ENCODE data around the gene TFEB.
A peak's percentile ranks its signal among the peaks of the same experiment; 100 is the strongest.

Gene TFEB

DNA sequence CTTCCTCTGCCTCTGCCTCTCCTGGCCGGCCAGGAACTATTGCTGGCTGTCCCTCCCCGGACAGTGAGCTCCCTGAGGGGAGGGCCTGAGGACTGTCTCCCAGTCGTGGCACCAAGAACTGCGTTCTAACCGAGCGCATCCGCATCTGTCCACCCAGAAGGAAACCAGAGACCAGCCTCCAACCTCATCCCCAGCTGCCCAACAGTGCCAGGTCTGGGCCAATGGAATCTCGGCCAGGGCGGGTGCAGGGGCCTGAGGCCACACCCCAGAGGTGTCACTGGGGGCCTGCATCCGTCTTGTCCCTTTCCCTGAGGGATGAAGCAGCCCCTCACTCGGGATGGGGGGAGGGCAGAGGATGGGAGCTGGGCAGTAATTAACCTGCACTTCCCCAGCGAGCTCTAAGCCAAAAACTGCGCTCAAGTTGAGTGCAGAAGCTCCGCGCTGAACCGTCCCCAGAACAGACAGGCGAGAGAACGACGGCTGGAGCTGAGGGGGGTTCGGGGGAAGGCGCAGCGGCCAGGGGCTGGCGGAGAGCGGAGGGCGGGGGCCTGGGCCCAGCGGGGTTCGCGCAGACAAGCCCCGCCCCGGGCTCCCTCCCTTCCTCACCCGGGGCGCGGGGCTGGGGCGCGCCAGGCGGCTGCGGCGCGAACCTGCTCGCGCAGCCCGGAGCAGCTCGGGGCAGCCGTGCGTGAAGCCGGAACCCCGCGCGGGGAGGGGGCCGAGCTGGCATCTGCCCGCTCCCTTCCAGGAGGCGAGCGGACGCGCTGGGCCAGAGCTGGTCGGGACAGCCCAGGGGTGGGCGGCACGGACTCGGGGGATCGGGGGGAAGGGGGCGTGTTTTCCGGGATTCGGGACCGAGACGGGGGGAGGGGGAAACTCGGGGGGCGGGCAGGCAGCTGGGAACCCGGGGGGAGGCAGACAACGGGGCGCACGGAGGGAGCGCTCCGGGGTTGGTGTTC lies 1.4 kb downstream of the TFEB start (continued):
- peak; percentile 92 for TF ChIP-seq GLIS2 (tag by site-specific recombination; IDR thresholded peaks at IDR 0.05)
- peak; percentile 61; the same call in 1 of the 2 replicates for TF ChIP-seq ZNF366 (tag by site-specific recombination; conservative IDR thresholded peaks at IDR 0.05)
- peak; percentile 50; the same call in 1 of the 2 replicates for TF ChIP-seq GLIS1 (tag by site-specific recombination; IDR thresholded peaks at IDR 0.05)
- no peak for TF ChIP-seq ZNF23 (tag by site-specific recombination; IDR thresholded peaks at IDR 0.05; ENCODE audit: borderline replicate concordance)
- TF ChIP-seq, protein P1, sequence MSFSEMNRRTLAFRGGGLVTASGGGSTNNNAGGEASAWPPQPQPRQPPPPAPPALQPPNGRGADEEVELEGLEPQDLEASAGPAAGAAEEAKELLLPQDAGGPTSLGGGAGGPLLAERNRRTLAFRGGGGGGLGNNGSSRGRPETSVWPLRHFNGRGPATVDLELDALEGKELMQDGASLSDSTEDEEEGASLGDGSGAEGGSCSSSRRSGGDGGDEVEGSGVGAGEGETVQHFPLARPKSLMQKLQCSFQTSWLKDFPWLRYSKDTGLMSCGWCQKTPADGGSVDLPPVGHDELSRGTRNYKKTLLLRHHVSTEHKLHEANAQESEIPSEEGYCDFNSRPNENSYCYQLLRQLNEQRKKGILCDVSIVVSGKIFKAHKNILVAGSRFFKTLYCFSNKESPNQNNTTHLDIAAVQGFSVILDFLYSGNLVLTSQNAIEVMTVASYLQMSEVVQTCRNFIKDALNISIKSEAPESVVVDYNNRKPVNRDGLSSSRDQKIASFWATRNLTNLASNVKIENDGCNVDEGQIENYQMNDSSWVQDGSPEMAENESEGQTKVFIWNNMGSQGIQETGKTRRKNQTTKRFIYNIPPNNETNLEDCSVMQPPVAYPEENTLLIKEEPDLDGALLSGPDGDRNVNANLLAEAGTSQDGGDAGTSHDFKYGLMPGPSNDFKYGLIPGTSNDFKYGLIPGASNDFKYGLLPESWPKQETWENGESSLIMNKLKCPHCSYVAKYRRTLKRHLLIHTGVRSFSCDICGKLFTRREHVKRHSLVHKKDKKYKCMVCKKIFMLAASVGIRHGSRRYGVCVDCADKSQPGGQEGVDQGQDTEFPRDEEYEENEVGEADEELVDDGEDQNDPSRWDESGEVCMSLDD (tag by site-specific recombination; IDR thresholded peaks at IDR 0.05) = 0 out of 2 replicates have a peak, but pooled peaks have one; percentile 42
- TF ChIP-seq ZBTB8A (tag by site-specific recombination; IDR thresholded peaks at IDR 0.05) = peak; percentile 57
- TF ChIP-seq, protein P2, sequence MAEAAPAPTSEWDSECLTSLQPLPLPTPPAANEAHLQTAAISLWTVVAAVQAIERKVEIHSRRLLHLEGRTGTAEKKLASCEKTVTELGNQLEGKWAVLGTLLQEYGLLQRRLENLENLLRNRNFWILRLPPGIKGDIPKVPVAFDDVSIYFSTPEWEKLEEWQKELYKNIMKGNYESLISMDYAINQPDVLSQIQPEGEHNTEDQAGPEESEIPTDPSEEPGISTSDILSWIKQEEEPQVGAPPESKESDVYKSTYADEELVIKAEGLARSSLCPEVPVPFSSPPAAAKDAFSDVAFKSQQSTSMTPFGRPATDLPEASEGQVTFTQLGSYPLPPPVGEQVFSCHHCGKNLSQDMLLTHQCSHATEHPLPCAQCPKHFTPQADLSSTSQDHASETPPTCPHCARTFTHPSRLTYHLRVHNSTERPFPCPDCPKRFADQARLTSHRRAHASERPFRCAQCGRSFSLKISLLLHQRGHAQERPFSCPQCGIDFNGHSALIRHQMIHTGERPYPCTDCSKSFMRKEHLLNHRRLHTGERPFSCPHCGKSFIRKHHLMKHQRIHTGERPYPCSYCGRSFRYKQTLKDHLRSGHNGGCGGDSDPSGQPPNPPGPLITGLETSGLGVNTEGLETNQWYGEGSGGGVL (tag by site-specific recombination; IDR thresholded peaks at IDR 0.05) = peak; percentile 93
- TF ChIP-seq ZNF341 (tag by site-specific recombination; IDR thresholded peaks at IDR 0.05; ENCODE audit: low read depth) = peak; percentile 86
- TF ChIP-seq, protein P3, sequence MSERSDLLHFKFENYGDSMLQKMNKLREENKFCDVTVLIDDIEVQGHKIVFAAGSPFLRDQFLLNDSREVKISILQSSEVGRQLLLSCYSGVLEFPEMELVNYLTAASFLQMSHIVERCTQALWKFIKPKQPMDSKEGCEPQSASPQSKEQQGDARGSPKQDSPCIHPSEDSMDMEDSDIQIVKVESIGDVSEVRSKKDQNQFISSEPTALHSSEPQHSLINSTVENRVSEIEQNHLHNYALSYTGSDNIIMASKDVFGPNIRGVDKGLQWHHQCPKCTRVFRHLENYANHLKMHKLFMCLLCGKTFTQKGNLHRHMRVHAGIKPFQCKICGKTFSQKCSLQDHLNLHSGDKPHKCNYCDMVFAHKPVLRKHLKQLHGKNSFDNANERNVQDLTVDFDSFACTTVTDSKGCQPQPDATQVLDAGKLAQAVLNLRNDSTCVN (tag by site-specific recombination; optimal IDR thresholded peaks at IDR 0.05) = peak; percentile 45
- no peak for TF ChIP-seq ZNF239 (tag by site-specific recombination; IDR thresholded peaks at IDR 0.05)
- no peak for TF ChIP-seq ZNF654 (tag by site-specific recombination; IDR thresholded peaks at IDR 0.05; ENCODE audit: low read depth)
- TF ChIP-seq, protein P4, sequence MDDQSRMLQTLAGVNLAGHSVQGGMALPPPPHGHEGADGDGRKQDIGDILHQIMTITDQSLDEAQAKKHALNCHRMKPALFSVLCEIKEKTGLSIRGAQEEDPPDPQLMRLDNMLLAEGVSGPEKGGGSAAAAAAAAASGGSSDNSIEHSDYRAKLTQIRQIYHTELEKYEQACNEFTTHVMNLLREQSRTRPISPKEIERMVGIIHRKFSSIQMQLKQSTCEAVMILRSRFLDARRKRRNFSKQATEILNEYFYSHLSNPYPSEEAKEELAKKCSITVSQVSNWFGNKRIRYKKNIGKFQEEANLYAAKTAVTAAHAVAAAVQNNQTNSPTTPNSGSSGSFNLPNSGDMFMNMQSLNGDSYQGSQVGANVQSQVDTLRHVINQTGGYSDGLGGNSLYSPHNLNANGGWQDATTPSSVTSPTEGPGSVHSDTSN (CRISPR knock-in tag; IDR thresholded peaks at IDR 0.05) = peak; percentile 36
- TF ChIP-seq ZSCAN30 (tag by site-specific recombination; IDR thresholded peaks at IDR 0.05) = peak; percentile 19; the same call in 1 of the 2 replicates
- peak; percentile 63 for TF ChIP-seq ZXDB (tag by site-specific recombination; IDR thresholded peaks at IDR 0.05)

DNA sequence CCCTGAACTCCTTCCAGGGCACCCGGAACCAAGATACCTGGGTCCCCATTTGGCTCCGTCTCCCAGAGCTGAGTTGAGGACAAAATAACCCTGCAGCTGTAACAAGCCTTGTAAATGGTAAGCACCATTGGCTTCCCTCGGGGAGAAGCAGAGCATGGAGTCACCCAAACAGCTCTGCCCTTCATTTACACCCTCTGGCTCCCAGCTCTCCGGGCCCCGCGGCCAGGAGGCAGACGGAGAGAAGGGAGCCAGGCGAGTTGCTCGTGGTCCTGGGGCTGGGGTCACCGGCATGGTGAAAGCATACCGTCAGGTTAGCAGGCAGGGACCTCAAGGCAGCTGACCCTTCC lies 2.1 kb downstream of the TFEB start:
- Histone ChIP-seq H3K36me3 (ENCODE audit: control insufficient read depth in 2 of 2, insufficient read depth in 1 of 2, low read length in 2 of 2) (no peaks in the 10 kb centered on the region), H3K27ac (ENCODE audit: extremely low read depth, low read depth, low read length) (no peak overlapping the region; the same call in 1 of the 2 replicates), H3K9me3 (ENCODE audit: control insufficient read depth, insufficient read depth, low read depth, low read length) (no peaks in the 10 kb centered on the region), H3K4me3 (ENCODE audit: low read depth, low read length) (no peak overlapping the region), H3K4me1 (ENCODE audit: control insufficient read depth, insufficient read depth, low read length) (0 out of 2 replicates have a peak, but pooled peaks cover 3% of the 10 kb centered on the region)
- POLR2A ChIA-PET = interaction anchor here (0.6 to 2.1 kb wide), 9 partner anchors 12 to 284 kb away, joined by 3 to 11 read pairs (median 3); partner anchors contain the start of genes CCND3 and FRS3
- CTCF ChIA-PET = interaction anchor here (0.6 to 6.7 kb wide), 21 partner anchors 11 to 929 kb away, joined by 3 to 51 read pairs (median 3); partner anchors contain the start of genes FRS3 and TOMM6
- TF ChIP-seq GLIS2 (tag by site-specific recombination; IDR thresholded peaks at IDR 0.05) (no peak), ZNF133 (tag by site-specific recombination; IDR thresholded peaks at IDR 0.05) (no peak)
- TF ChIP-seq, protein P5, sequence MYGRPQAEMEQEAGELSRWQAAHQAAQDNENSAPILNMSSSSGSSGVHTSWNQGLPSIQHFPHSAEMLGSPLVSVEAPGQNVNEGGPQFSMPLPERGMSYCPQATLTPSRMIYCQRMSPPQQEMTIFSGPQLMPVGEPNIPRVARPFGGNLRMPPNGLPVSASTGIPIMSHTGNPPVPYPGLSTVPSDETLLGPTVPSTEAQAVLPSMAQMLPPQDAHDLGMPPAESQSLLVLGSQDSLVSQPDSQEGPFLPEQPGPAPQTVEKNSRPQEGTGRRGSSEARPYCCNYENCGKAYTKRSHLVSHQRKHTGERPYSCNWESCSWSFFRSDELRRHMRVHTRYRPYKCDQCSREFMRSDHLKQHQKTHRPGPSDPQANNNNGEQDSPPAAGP (tag by site-specific recombination; IDR thresholded peaks at IDR 0.05) = 0 out of 2 replicates have a peak, but pooled peaks have one; percentile 24
- TF ChIP-seq, protein P6, sequence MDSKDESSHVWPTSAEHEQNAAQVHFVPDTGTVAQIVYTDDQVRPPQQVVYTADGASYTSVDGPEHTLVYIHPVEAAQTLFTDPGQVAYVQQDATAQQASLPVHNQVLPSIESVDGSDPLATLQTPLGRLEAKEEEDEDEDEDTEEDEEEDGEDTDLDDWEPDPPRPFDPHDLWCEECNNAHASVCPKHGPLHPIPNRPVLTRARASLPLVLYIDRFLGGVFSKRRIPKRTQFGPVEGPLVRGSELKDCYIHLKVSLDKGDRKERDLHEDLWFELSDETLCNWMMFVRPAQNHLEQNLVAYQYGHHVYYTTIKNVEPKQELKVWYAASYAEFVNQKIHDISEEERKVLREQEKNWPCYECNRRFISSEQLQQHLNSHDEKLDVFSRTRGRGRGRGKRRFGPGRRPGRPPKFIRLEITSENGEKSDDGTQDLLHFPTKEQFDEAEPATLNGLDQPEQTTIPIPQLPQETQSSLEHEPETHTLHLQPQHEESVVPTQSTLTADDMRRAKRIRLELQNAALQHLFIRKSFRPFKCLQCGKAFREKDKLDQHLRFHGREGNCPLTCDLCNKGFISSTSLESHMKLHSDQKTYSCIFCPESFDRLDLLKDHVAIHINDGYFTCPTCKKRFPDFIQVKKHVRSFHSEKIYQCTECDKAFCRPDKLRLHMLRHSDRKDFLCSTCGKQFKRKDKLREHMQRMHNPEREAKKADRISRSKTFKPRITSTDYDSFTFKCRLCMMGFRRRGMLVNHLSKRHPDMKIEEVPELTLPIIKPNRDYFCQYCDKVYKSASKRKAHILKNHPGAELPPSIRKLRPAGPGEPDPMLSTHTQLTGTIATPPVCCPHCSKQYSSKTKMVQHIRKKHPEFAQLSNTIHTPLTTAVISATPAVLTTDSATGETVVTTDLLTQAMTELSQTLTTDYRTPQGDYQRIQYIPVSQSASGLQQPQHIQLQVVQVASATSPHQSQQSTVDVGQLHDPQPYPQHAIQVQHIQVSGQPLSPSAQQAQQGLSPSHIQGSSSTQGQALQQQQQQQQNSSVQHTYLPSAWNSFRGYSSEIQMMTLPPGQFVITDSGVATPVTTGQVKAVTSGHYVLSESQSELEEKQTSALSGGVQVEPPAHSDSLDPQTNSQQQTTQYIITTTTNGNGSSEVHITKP (tag by site-specific recombination; IDR thresholded peaks at IDR 0.05) = peak; percentile 40
